Measurements from ENCODE around the gene RAD51B. TPM values are rescaled to one million over a fixed set of nuclear protein-coding genes. Genes with fewer than 3 reads are reported as not detected.

Gene RAD51B
- total RNA-seq, 4 donors from 2014 or later = 5.0 to 31.8 (median 20.6) TPM

GRCh38 chr14:68369281-68370056 lies 549.9 kb downstream of the RAD51B start:
- 57 to 70% methylated on average over 6 of the region's 6 CpGs for WGBS, 2 donors (ENCODE audit: low coverage in 1 of 2)
- intact Hi-C loops (cut with DNase I; ENCODE audit: low total_unique reads) = no loop called here
- DNase-seq = no peak
- TF ChIP-seq POLR2A (IDR thresholded peaks at IDR 0.05) (no peak), CTCF (IDR thresholded peaks at IDR 0.05) (no peak), POLR2AphosphoS5 (IDR thresholded peaks at IDR 0.05) (no peak), EP300 (IDR thresholded peaks at IDR 0.05; ENCODE audit: low read depth) (no peak)
- Histone ChIP-seq H3K27ac (peak overlapping the region in 3 of 4 donors; percentile 3 to 42 (median 38)), H3K36me3 (no peaks in the 10 kb centered on the region), H3K4me1 (peaks cover 0 to 30% (median 6%) of the 10 kb centered on the region in 4 donors), H3K4me3 (no peak overlapping the region), H3K9me3 (no peaks in the 10 kb centered on the region), H3K27me3 (no peaks in the 10 kb centered on the region)
- in situ Hi-C loops (cut with MboI; ENCODE audit: low pct_ligation_motif_present in 1 of 4, low pct_unique_long_range_greater_than_20kb in 1 of 4, low sequenced_read_pairs in 3 of 4) = no loop called here

GRCh38 chr14:68370057-68370360 lies 550.4 kb downstream of the RAD51B start:
- no peaks in the 10 kb centered on the region for H3K9me3 ChIP-seq
- intact Hi-C loops (cut with DNase I; ENCODE audit: low total_unique reads) (no loop called here), in situ Hi-C loops (cut with MboI; ENCODE audit: low pct_ligation_motif_present in 1 of 4, low pct_unique_long_range_greater_than_20kb in 1 of 4, low sequenced_read_pairs in 3 of 4) (no loop called here)
- no peak overlapping the region for H3K27ac ChIP-seq
- DNase-seq = no peak
- no peak overlapping the region for H3K4me3 ChIP-seq
- no peaks in the 10 kb centered on the region for H3K27me3 ChIP-seq
- no peaks in the 10 kb centered on the region for H3K36me3 ChIP-seq
- peaks cover 0 to 26% (median 2%) of the 10 kb centered on the region in 4 donors for H3K4me1 ChIP-seq
- TF ChIP-seq POLR2A (IDR thresholded peaks at IDR 0.05) (no peak), POLR2AphosphoS5 (IDR thresholded peaks at IDR 0.05) (no peak), CTCF (IDR thresholded peaks at IDR 0.05) (no peak), EP300 (IDR thresholded peaks at IDR 0.05; ENCODE audit: low read depth) (no peak)

- DNase-seq = no peak
- Histone ChIP-seq H3K4me1 (peaks cover 4 to 29% (median 6%) of the 10 kb centered on the region in 4 donors), H3K27ac (no peak overlapping the region), H3K27me3 (no peaks in the 10 kb centered on the region), H3K4me3 (no peak overlapping the region), H3K9me3 (no peaks in the 10 kb centered on the region), H3K36me3 (no peaks in the 10 kb centered on the region)
- in situ Hi-C loops (cut with MboI; ENCODE audit: low pct_ligation_motif_present in 1 of 4, low pct_unique_long_range_greater_than_20kb in 1 of 4, low sequenced_read_pairs in 3 of 4) = no loop called here
- no peak for TF ChIP-seq CTCF (IDR thresholded peaks at IDR 0.05)
- TF ChIP-seq POLR2A (IDR thresholded peaks at IDR 0.05) = no peak
- no peak for TF ChIP-seq EP300 (IDR thresholded peaks at IDR 0.05; ENCODE audit: low read depth)
- no peak for TF ChIP-seq POLR2AphosphoS5 (IDR thresholded peaks at IDR 0.05)
- 95 to 100% methylated on average over 2 of the region's 2 CpGs for WGBS, 2 donors (ENCODE audit: low coverage in 1 of 2)
- intact Hi-C loops (cut with DNase I; ENCODE audit: low total_unique reads) = no loop called here
Measured at GRCh38 chr14:68372368-68372767, 552.8 kb downstream of the RAD51B start.

GRCh38 chr14:68373124-68373646 lies 553.6 kb downstream of the RAD51B start:
- Histone ChIP-seq H3K27me3 (no peaks in the 10 kb centered on the region), H3K27ac (no peak overlapping the region), H3K4me1 (peaks cover 7 to 36% (median 11%) of the 10 kb centered on the region in 4 donors), H3K4me3 (no peak overlapping the region), H3K36me3 (no peaks in the 10 kb centered on the region), H3K9me3 (no peaks in the 10 kb centered on the region)
- DNase-seq = no peak
- intact Hi-C loops (cut with DNase I; ENCODE audit: low total_unique reads) = no loop called here
- in situ Hi-C loops (cut with MboI; ENCODE audit: low pct_ligation_motif_present in 1 of 4, low pct_unique_long_range_greater_than_20kb in 1 of 4, low sequenced_read_pairs in 3 of 4) = no loop called here
- WGBS, 2 donors (ENCODE audit: low coverage in 1 of 2) = 90 to 91% methylated on average over 2 of the region's 2 CpGs
- TF ChIP-seq CTCF (IDR thresholded peaks at IDR 0.05) (no peak), POLR2A (IDR thresholded peaks at IDR 0.05) (no peak), POLR2AphosphoS5 (IDR thresholded peaks at IDR 0.05) (no peak), EP300 (IDR thresholded peaks at IDR 0.05; ENCODE audit: low read depth) (no peak)
